HG03558 (cell line): ENCODE results near the gene KRTAP5-1.
A peak's percentile ranks its signal among the peaks of the same experiment; 100 is the strongest.
"Not testable (repeated sequence)": the region's sequence is repeated elsewhere in the genome, so short reads cannot be mapped to it uniquely, and the experiment has no call there.

Experiments used
- ATAC-seq: cut with Tn5 transposase; IDR thresholded peaks from one replicate; pipeline ENCODE4 v1.9.1; 2021; ENCODE audit warnings: moderate number of reproducible peaks; ENCODE audit not compliant: unreplicated experiment; ENCODE audit errors: extremely low read depth

KRTAP5-1 gene

GRCh38 chr11:1584661-1585370 is at the start of gene KRTAP5-1:
KRTAP5-1 (minus strand) TSS chr11:1585283; CDS start chr11:1585249, 34 bp downstream.
- ATAC-seq, result not testable (repeated sequence)

GRCh38 chr11:1633864-1634263 is 48.8 kb upstream of the KRTAP5-1 start:
- no peak for ATAC-seq

GRCh38 chr11:1632053-1632714 is 47.1 kb upstream of the KRTAP5-1 start:
- no peak for ATAC-seq

GRCh38 chr11:1631066-1631568 is 46.0 kb upstream of the KRTAP5-1 start:
- no peak for ATAC-seq

GRCh38 chr11:1630271-1630670 is 45.2 kb upstream of the KRTAP5-1 start:
- no peak for ATAC-seq

- no peak for ATAC-seq
Observed at GRCh38 chr11:1629326-1630185, 44.5 kb upstream of the KRTAP5-1 start, which contains the start of gene KRTAP5-5. KRTAP5-5 (plus strand) TSS chr11:1629775; CDS start chr11:1629841, 66 bp downstream.

- no peak for ATAC-seq
Observed at GRCh38 chr11:1628506-1629325, 43.6 kb upstream of the KRTAP5-1 start.

GRCh38 chr11:1625541-1625940 is 40.5 kb upstream of the KRTAP5-1 start:
- ATAC-seq, result no peak

GRCh38 chr11:1624621-1625020 is 39.5 kb upstream of the KRTAP5-1 start:
- ATAC-seq, result no peak

- ATAC-seq, result no peak
Observed at GRCh38 chr11:1623716-1624115, 38.6 kb upstream of the KRTAP5-1 start.

GRCh38 chr11:1622086-1622485 is 37.0 kb upstream of the KRTAP5-1 start, which contains the start of gene KRTAP5-4:
KRTAP5-4 (minus strand) TSS chr11:1622138; CDS start chr11:1622093, 45 bp downstream.
- no peak for ATAC-seq

GRCh38 chr11:1619449-1619848 is 34.4 kb upstream of the KRTAP5-1 start:
- ATAC-seq, result no peak

- no peak for ATAC-seq
Observed at GRCh38 chr11:1618231-1618630, 33.1 kb upstream of the KRTAP5-1 start.

- no peak for ATAC-seq
Observed at GRCh38 chr11:1608363-1608762, 23.3 kb upstream of the KRTAP5-1 start, which contains the start of gene KRTAP5-3. KRTAP5-3 (minus strand) TSS chr11:1608463; CDS start chr11:1608385, 78 bp downstream.

GRCh38 chr11:1607901-1608300 is 22.8 kb upstream of the KRTAP5-1 start:
- ATAC-seq, result not testable (repeated sequence)

- not testable (repeated sequence) for ATAC-seq
Observed at GRCh38 chr11:1607156-1607845, 22.2 kb upstream of the KRTAP5-1 start.

- ATAC-seq, result peak; percentile 82
Observed at GRCh38 chr11:1605923-1606322, 20.8 kb upstream of the KRTAP5-1 start.

- ATAC-seq, result no peak
Observed at GRCh38 chr11:1604711-1605110, 19.6 kb upstream of the KRTAP5-1 start.

- ATAC-seq, result no peak
Observed at GRCh38 chr11:1604181-1604580, 19.1 kb upstream of the KRTAP5-1 start.
